Measurements from ENCODE around the gene TBC1D16. TPM values are rescaled to one million over a fixed set of nuclear protein-coding genes. Genes with fewer than 3 reads are reported as not detected.

Gene TBC1D16
- total and polyA plus RNA-seq, 10 of the 15 experiments (the other 5 are each of a cell fraction or from before 2014, with no cell fraction given), result 0.01 to 0.13 (median 0.06) TPM; not detected in 3

DNA sequence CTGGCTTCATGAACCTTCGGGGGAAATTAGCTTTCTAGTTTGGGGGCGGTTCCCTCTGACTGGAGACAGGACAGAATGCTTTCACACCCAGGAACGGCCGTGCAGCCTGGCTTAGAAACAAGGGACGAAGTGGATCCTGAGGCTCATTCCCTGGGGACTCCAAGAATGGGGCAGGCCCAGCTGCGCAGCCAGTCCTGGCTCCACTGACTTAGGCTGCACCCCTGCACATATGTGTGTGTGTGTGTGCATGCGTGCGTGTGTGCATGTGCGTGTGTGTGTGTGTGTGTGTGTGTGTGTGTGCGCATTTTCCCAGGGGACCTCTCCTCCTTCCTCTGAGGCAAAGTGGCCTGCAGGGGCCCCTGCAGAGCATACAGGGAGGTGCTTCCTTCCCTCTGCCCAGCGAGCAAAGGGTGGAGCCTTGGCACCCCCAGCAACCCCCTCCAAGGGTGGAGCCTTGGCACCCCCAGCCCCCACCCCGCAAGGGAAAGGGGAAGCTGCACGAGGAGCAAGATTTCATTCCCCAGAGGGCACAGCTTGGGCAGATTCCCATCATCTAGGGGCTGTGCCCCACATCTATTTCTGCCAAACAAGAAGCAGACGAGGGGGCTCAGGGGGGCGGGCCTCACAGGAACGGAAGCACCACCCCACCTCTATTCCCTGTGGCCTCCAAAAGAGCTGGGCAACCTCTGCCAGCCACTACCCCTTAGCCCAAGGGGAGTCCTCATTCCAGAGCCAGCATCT, 98.9 kb downstream of the TBC1D16 start:
- intact Hi-C loops (cut with micrococcal nuclease; ENCODE audit: unreplicated experiment), result no loop called here
- in situ Hi-C loops (cut with MboI), result no loop called here
- Histone ChIP-seq H4K20me1 (ENCODE audit: control insufficient read depth, insufficient read depth) (no peaks in the 10 kb centered on the region), H2AFZ (ENCODE audit: control insufficient read depth, low read depth, low read length) (no peak overlapping the region), H3K27ac (ENCODE audit: control insufficient read depth, insufficient read depth) (no peak overlapping the region), H3K36me3 (ENCODE audit: control insufficient read depth in 2 of 2, insufficient read depth in 2 of 2, low read length in 1 of 2) (no peaks in the 10 kb centered on the region), H3K79me2 (ENCODE audit: control insufficient read depth, insufficient read depth, low read length) (no peaks in the 10 kb centered on the region), H3K27me3 (replicated peaks in 1 of 2; ENCODE audit: control insufficient read depth in 2 of 2, insufficient read depth in 2 of 2, low read length in 1 of 2) (0 out of 4 replicates have a peak, but pooled peaks cover 0 to 1% of the 10 kb centered on the region in 2 experiments), H3K4me2 (ENCODE audit: control insufficient read depth, insufficient read depth) (no peak overlapping the region), H3K9ac (ENCODE audit: control insufficient read depth, insufficient read depth, low read length) (no peak overlapping the region), H3K4me1 (ENCODE audit: control insufficient read depth, insufficient read depth, low read length) (peaks cover 2% of the 10 kb centered on the region), H3K9me3 (replicated peaks; ENCODE audit: control insufficient read depth, insufficient read depth, low read length) (no peaks in the 10 kb centered on the region), H3K4me3 (no peak overlapping the region)
- ChIA-PET CTCF (interaction anchor here (0.8 to 1.0 kb wide), 5 partner anchors 13 to 191 kb away, joined by 3 read pairs; no protein-coding TSS in a partner anchor), POLR2A (no interaction called here), RAD21 (ENCODE audit: unreplicated experiment) (no interaction called here), SMC1A (ENCODE audit: uncharacterized antibody, unreplicated experiment) (interaction anchor here (1.2 kb wide), 1 partner anchor 15 kb away, joined by 5 read pairs; no protein-coding TSS in a partner anchor)
- no TSS peak for BruUV-seq (replicated peaks)
- WGBS (ENCODE audit: insufficient coverage, insufficient replicate concordance, low lambda C conversion rate, missing lambda C conversion rate), result 4% methylated on average over 15 of the region's 16 CpGs
- TF ChIP-seq CBX5 (IDR thresholded peaks at IDR 0.05; ENCODE audit: low read depth), result no peak
- TF ChIP-seq IKZF1 (conservative IDR thresholded peaks at IDR 0.05), result peak; percentile 40; the same call in 1 of the 2 replicates
- TF ChIP-seq MEF2B (IDR thresholded peaks at IDR 0.05; ENCODE audit: partially characterized antibody, poor library complexity, severe bottlenecking), result peak; percentile 97
- peak in 1 of 2 experiments; percentile 53; a peak in 2 of 4 replicates for TF ChIP-seq BHLHE40 (IDR thresholded peaks at IDR 0.05; ENCODE audit: borderline replicate concordance in 1 of 2, low read depth in 2 of 2, low read length in 1 of 2)
- TF ChIP-seq ZNF622 (IDR thresholded peaks at IDR 0.05), result no peak
- TF ChIP-seq, protein P1, sequence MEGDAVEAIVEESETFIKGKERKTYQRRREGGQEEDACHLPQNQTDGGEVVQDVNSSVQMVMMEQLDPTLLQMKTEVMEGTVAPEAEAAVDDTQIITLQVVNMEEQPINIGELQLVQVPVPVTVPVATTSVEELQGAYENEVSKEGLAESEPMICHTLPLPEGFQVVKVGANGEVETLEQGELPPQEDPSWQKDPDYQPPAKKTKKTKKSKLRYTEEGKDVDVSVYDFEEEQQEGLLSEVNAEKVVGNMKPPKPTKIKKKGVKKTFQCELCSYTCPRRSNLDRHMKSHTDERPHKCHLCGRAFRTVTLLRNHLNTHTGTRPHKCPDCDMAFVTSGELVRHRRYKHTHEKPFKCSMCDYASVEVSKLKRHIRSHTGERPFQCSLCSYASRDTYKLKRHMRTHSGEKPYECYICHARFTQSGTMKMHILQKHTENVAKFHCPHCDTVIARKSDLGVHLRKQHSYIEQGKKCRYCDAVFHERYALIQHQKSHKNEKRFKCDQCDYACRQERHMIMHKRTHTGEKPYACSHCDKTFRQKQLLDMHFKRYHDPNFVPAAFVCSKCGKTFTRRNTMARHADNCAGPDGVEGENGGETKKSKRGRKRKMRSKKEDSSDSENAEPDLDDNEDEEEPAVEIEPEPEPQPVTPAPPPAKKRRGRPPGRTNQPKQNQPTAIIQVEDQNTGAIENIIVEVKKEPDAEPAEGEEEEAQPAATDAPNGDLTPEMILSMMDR (IDR thresholded peaks at IDR 0.05 in 2 of 3, conservative IDR thresholded peaks at IDR 0.05 in 1 of 3; ENCODE audit: control insufficient read depth in 2 of 3, extremely low read depth in 1 of 3, insufficient read depth in 1 of 3, low read depth in 3 of 3, low read length in 3 of 3), result peak in 1 of 3 experiments; percentile 8; a peak in 1 of 6 replicates
- peak in 1 of 2 experiments; percentile 57; a peak in 1 of 4 replicates for TF ChIP-seq IKZF2 (IDR thresholded peaks at IDR 0.05)
- TF ChIP-seq NBN (IDR thresholded peaks at IDR 0.05), result peak; percentile 45; the same call in 1 of the 2 replicates
- ATAC-seq (peak; percentile 28), DNase-seq (ENCODE audit: low read depth, low spot score) (no peak), FAIRE-seq (no peak)

All from GM12878 (cell line).